SK-MEL-5 (cell line): ENCODE data around the gene CASP4. TPM values are rescaled to one million over a fixed set of nuclear protein-coding genes. Genes with fewer than 3 reads are reported as not detected.
"Not testable (repeated sequence)": the region's sequence is repeated elsewhere in the genome, so short reads cannot be mapped to it uniquely, and the experiment has no call there.

Experiments used
- DNase-seq: peaks from one replicate; pipeline ENCODE4 v3.0.0-alpha.2; 2016; ENCODE audit warnings: low read depth, low spot score
- in situ Hi-C: cut with HindIII; loops from 2 replicates; pipeline ENCODE4 v1.10.0; 2016; ENCODE audit warnings: low sequenced_read_pairs, high pct_unique_total_duplicates, low pct_unique_long_range_greater_than_20kb
- total RNA-seq: library from RNA; depleted of rRNA; stranded (reverse); fragments of >200 nt; shearing (Covaris generic); gene quantifications from 2 replicates; pipeline ENCODE4 v1.2.3, GENCODE V29; 2014

The CASP4 gene
- total RNA-seq, 1 experiment from 2014 or later, result 91.5 TPM

GRCh38 chr11:104967534-104968354 is 630 bp downstream of the CASP4 start:
- DNase-seq, result peak; percentile 0
- in situ Hi-C loops, result no loop called here

GRCh38 chr11:104965735-104966134 is 2.6 kb downstream of the CASP4 start:
- in situ Hi-C loops, result no loop called here
- DNase-seq, result no peak

GRCh38 chr11:104964247-104964646 is 4.1 kb downstream of the CASP4 start:
- in situ Hi-C loops, result no loop called here
- DNase-seq, result no peak

- no peak for DNase-seq
- in situ Hi-C loops, result no loop called here
Observed at GRCh38 chr11:104962852-104963251, 5.5 kb downstream of the CASP4 start.

GRCh38 chr11:104957280-104957679 is 11.1 kb downstream of the CASP4 start:
- in situ Hi-C loops, result no loop called here
- no peak for DNase-seq

- DNase-seq, result no peak
- in situ Hi-C loops, result no loop called here
Observed at GRCh38 chr11:104956528-104956927, 11.8 kb downstream of the CASP4 start.

- DNase-seq, result peak; percentile 70
Observed at GRCh38 chr11:104946907-104947306, 21.5 kb downstream of the CASP4 start.

GRCh38 chr11:104944076-104944475 is 24.3 kb downstream of the CASP4 start:
- DNase-seq, result no peak
- in situ Hi-C loops, result no loop called here

More at GRCh38 chr11:104946907-104947306, 21.5 kb downstream of the CASP4 start:
- in situ Hi-C loops, result no loop called here

- in situ Hi-C loops, result no loop called here
- DNase-seq, result no peak
Observed at GRCh38 chr11:104943561-104943960, 24.8 kb downstream of the CASP4 start.

GRCh38 chr11:104934594-104934993 is 33.8 kb downstream of the CASP4 start:
- in situ Hi-C loops, result no loop called here
- DNase-seq, result no peak

- DNase-seq, in situ Hi-C loops: not testable (repeated sequence)
Observed at GRCh38 chr11:104934073-104934472, 34.3 kb downstream of the CASP4 start.

- no peak for DNase-seq
- in situ Hi-C loops, result no loop called here
Observed at GRCh38 chr11:104928811-104929210, 39.6 kb downstream of the CASP4 start.

GRCh38 chr11:104926771-104927611 is 41.4 kb downstream of the CASP4 start:
- DNase-seq, result no peak
- in situ Hi-C loops, result no loop called here

GRCh38 chr11:104925850-104926249 is 42.5 kb downstream of the CASP4 start:
- DNase-seq, result no peak
- in situ Hi-C loops, result no loop called here

GRCh38 chr11:104918113-104918824 is 50.1 kb downstream of the CASP4 start:
- in situ Hi-C loops, result no loop called here
- no peak for DNase-seq

GRCh38 chr11:104917271-104918112 is 50.9 kb downstream of the CASP4 start:
- in situ Hi-C loops, result no loop called here

GRCh38 chr11:104916442-104916841 is 51.9 kb downstream of the CASP4 start:
- in situ Hi-C loops, result no loop called here
- DNase-seq, result no peak

More at GRCh38 chr11:104917271-104918112, 50.9 kb downstream of the CASP4 start:
- no peak for DNase-seq
